Stromal cell of bone marrow (primary cell): ENCODE results near the gene SLC39A5.
A peak's percentile ranks its signal among the peaks of the same experiment; 100 is the strongest.

Experiments
- DNase-seq: peaks from one replicate; pipeline ENCODE4 v3.0.0-alpha.2; 2012; ENCODE audit warnings: low read depth

The SLC39A5 gene

GRCh38 chr12:56229916-56230431 is at the start of gene SLC39A5:
Gene SLC39A5, plus strand, starts transcription at chr12:56230051. Its CDS starts 1,224 bp downstream, at chr12:56231275.
- DNase-seq = no peak

GRCh38 chr12:56186957-56187356 is 42.9 kb upstream of the SLC39A5 start:
- no peak for DNase-seq

- no peak for DNase-seq
Observed at GRCh38 chr12:56188131-56188777, 41.6 kb upstream of the SLC39A5 start.

GRCh38 chr12:56188778-56189098 is 41.1 kb upstream of the SLC39A5 start:
- no peak for DNase-seq

GRCh38 chr12:56189099-56189917 is 40.5 kb upstream of the SLC39A5 start, which contains the start of gene SMARCC2:
Gene SMARCC2, minus strand, starts transcription at chr12:56189483. Its CDS starts 22 bp downstream, at chr12:56189461.
- peak; percentile 78 for DNase-seq

GRCh38 chr12:56189918-56190694 is 39.7 kb upstream of the SLC39A5 start:
- DNase-seq = peak; percentile 56

- no peak for DNase-seq
Observed at GRCh38 chr12:56190695-56191155, 39.1 kb upstream of the SLC39A5 start.

- DNase-seq = no peak
Observed at GRCh38 chr12:56192582-56192981, 37.3 kb upstream of the SLC39A5 start.

- DNase-seq = peak; percentile 75
Observed at GRCh38 chr12:56193025-56193578, 36.7 kb upstream of the SLC39A5 start.

- peak; percentile 73 for DNase-seq
Observed at GRCh38 chr12:56196818-56197550, 32.9 kb upstream of the SLC39A5 start.

GRCh38 chr12:56197921-56198635 is 31.8 kb upstream of the SLC39A5 start:
- no peak for DNase-seq

- DNase-seq = no peak
Observed at GRCh38 chr12:56198836-56199235, 31.0 kb upstream of the SLC39A5 start.

- no peak for DNase-seq
Observed at GRCh38 chr12:56202366-56202765, 27.5 kb upstream of the SLC39A5 start.

GRCh38 chr12:56202838-56203237 is 27.0 kb upstream of the SLC39A5 start:
- no peak for DNase-seq

GRCh38 chr12:56204275-56204674 is 25.6 kb upstream of the SLC39A5 start:
- DNase-seq = no peak

GRCh38 chr12:56205445-56205844 is 24.4 kb upstream of the SLC39A5 start:
- no peak for DNase-seq

GRCh38 chr12:56206452-56207166 is 23.2 kb upstream of the SLC39A5 start:
- DNase-seq = no peak

GRCh38 chr12:56208006-56208405 is 21.8 kb upstream of the SLC39A5 start:
- DNase-seq = no peak

GRCh38 chr12:56212361-56212760 is 17.5 kb upstream of the SLC39A5 start:
- DNase-seq = no peak

GRCh38 chr12:56213878-56214277 is 16.0 kb upstream of the SLC39A5 start:
- DNase-seq = no peak
